HepG2 (cell line): Measurements from ENCODE around the gene TMEM269. TPM values are rescaled to one million over a fixed set of nuclear protein-coding genes. Genes with fewer than 3 reads are reported as not detected.

Experiments used
- ATAC-seq: fragments of 200-7000 bp; cut with Tn5 transposase; 3 replicates; pipeline ENCODE4 v1.9.1; 2020; ENCODE audit warnings: mild to moderate bottlenecking, moderate library complexity
- BruUV-seq: library from RNA; stranded (reverse); fragments of 400-500 nt; replicated peaks from 2 replicates; lab custom pipeline; 2021; lab: Mats Ljungman, UMichigan
- CTCF ChIA-PET: fragments of 300-600 bp; formaldehyde crosslinking; extraction: SDS; loops from one replicate; lab custom pipeline; 2021; ENCODE audit warnings: low total read pairs, inconsistent platforms, low intra/inter-chr PET ratio; lab: Yijun Ruan, JAX
- POLR2A ChIA-PET: fragments of 350-600 bp; sonication (Branson Sonifier 250); formaldehyde crosslinking; loops from one replicate; lab custom pipeline; 2020; ENCODE audit warnings: antibody characterized with exemption, inconsistent platforms; lab: Yijun Ruan, JAX
- DNase-seq: peaks from one replicate; pipeline ENCODE4 v3.0.0-alpha.2; 2015; ENCODE audit warnings: low spot score
- FAIRE-seq: peaks from 3 replicates; lab custom pipeline; 2011; peaks lifted over from hg19 to GRCh38; lab: Jason Lieb, UNC
- H2AFZ ChIP-seq: one replicate; pipeline ENCODE4 v1.6.1; 2011; ENCODE audit warnings: low read length, inconsistent platforms
- H3K27ac ChIP-seq: fragments of 300-600 bp; 3 replicates; pipeline ENCODE4 v1.8.0; 2011; ENCODE audit warnings: mixed run types, mild to moderate bottlenecking, mixed read lengths, low read length, inconsistent platforms; ENCODE audit not compliant: insufficient read depth; ENCODE audit errors: extremely low read length
- H3K27me3 ChIP-seq, 2 experiments: fragments of 200-600 bp in 1 of 2; 2 replicates in 1 of 2; 3 replicates in 1 of 2; pipeline versions ENCODE4 v1.6.0 to v1.8.0; 2011; ENCODE audit warnings: low read length in 2 of 2, mild to moderate bottlenecking in 2 of 2, moderate library complexity in 2 of 2, inconsistent platforms in 1 of 2; ENCODE audit not compliant: insufficient read depth in 2 of 2, control insufficient read depth in 1 of 2
- H3K36me3 ChIP-seq, 2 experiments: fragments of 200-600 bp in 1 of 2; replicated peaks in 1 of 2; 2 replicates in 1 of 2; 3 replicates in 1 of 2; pipeline versions ENCODE4 v1.5.1 to v1.8.0; 2011; ENCODE audit warnings: low read length in 2 of 2, inconsistent platforms in 1 of 2; ENCODE audit not compliant: insufficient read depth in 2 of 2, control insufficient read depth in 1 of 2
- H3K4me1 ChIP-seq: 2 replicates; pipeline ENCODE4 v1.5.1; 2012; ENCODE audit warnings: low read length, inconsistent platforms; ENCODE audit not compliant: insufficient read depth
- H3K4me2 ChIP-seq: 2 replicates; pipeline ENCODE4 v1.6.0; 2011; ENCODE audit warnings: low read depth, low read length, inconsistent platforms
- H3K4me3 ChIP-seq, 3 experiments: fragments of 200-600 bp in 1 of 3; sonication (generic), shearing (Covaris generic) in 1 of 3; replicated peaks in 1 of 3; 2 replicates each; pipeline ENCODE4 v1.5.1; 2011 to 2016; ENCODE audit warnings: low read length in 3 of 3, inconsistent platforms in 2 of 3, low read depth in 2 of 3, mild to moderate bottlenecking in 2 of 3, control low read depth in 1 of 3, mixed read lengths in 1 of 3; ENCODE audit not compliant: insufficient read depth in 1 of 3
- H3K79me2 ChIP-seq: one replicate; pipeline ENCODE4 v1.6.1; 2011; ENCODE audit warnings: low read length, inconsistent platforms; ENCODE audit not compliant: insufficient read depth
- H3K9ac ChIP-seq: 2 replicates; pipeline ENCODE4 v1.6.0; 2011; ENCODE audit warnings: mild to moderate bottlenecking, low read depth, low read length, inconsistent platforms; ENCODE audit not compliant: insufficient read depth
- H3K9me3 ChIP-seq: 2 replicates; pipeline ENCODE4 v1.5.1; 2012; ENCODE audit warnings: mild to moderate bottlenecking, low read length
- H4K20me1 ChIP-seq: 2 replicates; pipeline ENCODE4 v1.6.0; 2011; ENCODE audit warnings: inconsistent platforms, mild to moderate bottlenecking, low read length, moderate library complexity; ENCODE audit not compliant: insufficient read depth
- ARNT ChIP-seq: fragments of 450-650 bp; IDR thresholded peaks from 2 replicates; pipeline ENCODE4 v1.6.1; 2017
- BORCS8-MEF2B ChIP-seq: sonication (generic); formaldehyde crosslinking; IDR thresholded peaks from 2 replicates; pipeline ENCODE4 v1.8.0; 2022; ENCODE audit warnings: mild to moderate bottlenecking, missing genetic modification reagents
- GABPA ChIP-seq, 2 experiments: IDR thresholded peaks; 2 replicates each; pipeline ENCODE4 v1.6.1; 2011 to 2016; ENCODE audit warnings: low read depth in 2 of 2, low read length in 1 of 2, missing biosample characterization in 1 of 2, missing genetic modification characterization in 1 of 2
- KMT2B ChIP-seq: IDR thresholded peaks from 2 replicates; pipeline ENCODE4 v1.6.1; 2016; ENCODE audit warnings: missing genetic modification reagents, missing compliant biosample characterization
- MAFF ChIP-seq: IDR thresholded peaks from 2 replicates; pipeline ENCODE4 v1.6.1; 2011; ENCODE audit warnings: low read depth, low read length, improper control_type of control experiment
- MAFK ChIP-seq, 2 experiments: IDR thresholded peaks in 1 of 2; conservative IDR thresholded peaks in 1 of 2; 2 replicates each; pipeline ENCODE4 v1.6.1; 2011; ENCODE audit warnings: improper control_type of control experiment in 2 of 2, low read length in 2 of 2
- MTERF4 ChIP-seq: sonication (generic); formaldehyde crosslinking; IDR thresholded peaks from 2 replicates; pipeline ENCODE4 v1.8.0; 2023; ENCODE audit warnings: mild to moderate bottlenecking, missing genetic modification reagents
- NBN ChIP-seq: fragments of 450-650 bp; conservative IDR thresholded peaks from 2 replicates; pipeline ENCODE4 v1.6.1; 2017
- SAFB2 ChIP-seq: sonication (generic); formaldehyde crosslinking; IDR thresholded peaks from 2 replicates; pipeline ENCODE4 v1.5.1; 2020; ENCODE audit warnings: missing genetic modification reagents, low read depth, mild to moderate bottlenecking, borderline replicate concordance
- YEATS2 ChIP-seq: sonication (generic); formaldehyde crosslinking; IDR thresholded peaks from 2 replicates; pipeline ENCODE4 v1.4.0; 2020; ENCODE audit warnings: missing genetic modification reagents, borderline replicate concordance
- ZFP36L1 ChIP-seq: sonication (generic); formaldehyde crosslinking; IDR thresholded peaks from 2 replicates; pipeline ENCODE4 v1.8.0; 2022; ENCODE audit warnings: mild to moderate bottlenecking, missing genetic modification reagents, moderate library complexity
- ZNF441 ChIP-seq: sonication (generic); formaldehyde crosslinking; IDR thresholded peaks from 2 replicates; pipeline ENCODE4 v1.7.0; 2021; ENCODE audit warnings: missing genetic modification reagents, borderline replicate concordance
- ZNF607 ChIP-seq: sonication (generic); formaldehyde crosslinking; IDR thresholded peaks from 2 replicates; pipeline ENCODE4 v1.5.1; 2020; ENCODE audit warnings: missing genetic modification reagents, mild to moderate bottlenecking, borderline replicate concordance
- ZNF710 ChIP-seq: sonication (generic); formaldehyde crosslinking; IDR thresholded peaks from 2 replicates; pipeline ENCODE4 v1.5.0; 2020; ENCODE audit warnings: mild to moderate bottlenecking, missing genetic modification reagents, borderline replicate concordance
- ZNF788 ChIP-seq: sonication (generic); formaldehyde crosslinking; IDR thresholded peaks from 2 replicates; pipeline ENCODE4 v1.5.0; 2020; ENCODE audit warnings: mild to moderate bottlenecking, missing genetic modification reagents, borderline replicate concordance
- WGBS: methylation state at CpG from one replicate; pipeline ENCODE4 v1.1.6; 2017; ENCODE audit warnings: low lambda C conversion rate; 5-methylcytosine and 5-hydroxymethylcytosine counted together
- in situ Hi-C: cut with HindIII; loops from 2 replicates; pipeline ENCODE4 v1.10.0; 2017; ENCODE audit warnings: low pct_unique_long_range_greater_than_20kb; ENCODE audit not compliant: extremely low pct_ligation_motif_present
- intact Hi-C: fragments of 100-400 bp; cut with micrococcal nuclease; formaldehyde crosslinking; loops from one replicate; pipeline ENCODE4 v1.10.0; 2022; ENCODE audit not compliant: unreplicated experiment
- polyA plus RNA-seq, 8 experiments: library from polyadenylated mRNA; depleted of rRNA in 3 of 8; stranded (reverse) in 7 of 8; unstranded in 1 of 8; fragments of >200 nt; fragmentation: Illumina TruSeq in 4 of 8; extraction: Trizol in 4 of 8; gene quantifications; 2 replicates each; pipeline versions ENCODE4 v1.2.1 to v1.2.3, GENCODE V29; 2011 to 2016; ENCODE audit warnings: low read depth in 4 of 8, missing spikeins in 1 of 8, mixed read lengths in 1 of 8; ENCODE audit not compliant: insufficient read depth in 1 of 8
- total RNA-seq, 5 experiments: library from RNA; depleted of rRNA; stranded (reverse); fragments of >200 nt; fragmentation: Illumina TruSeq; extraction: Trizol; gene quantifications; 2 replicates each; pipeline ENCODE4 v1.2.3, GENCODE V29; 2016; ENCODE audit warnings: low read depth in 1 of 5

The TMEM269 gene
- total and polyA plus RNA-seq, 2 of the 13 experiments (the other 11 are each of a cell fraction or from before 2014, with no cell fraction given): 0.15 to 0.21 TPM

- intact Hi-C loops: no loop called here
- H3K27ac ChIP-seq: no peak overlapping the region
- FAIRE-seq: no peak
These were observed 21.8 kb downstream of the TMEM269 start for GRCh38 chr1:42806593-42806992.

More at GRCh38 chr1:42806593-42806992, 21.8 kb downstream of the TMEM269 start:
- Histone ChIP-seq H3K4me1 (no peaks in the 10 kb centered on the region), H3K9me3 (no peaks in the 10 kb centered on the region), H3K9ac (no peak overlapping the region), H3K79me2 (no peaks in the 10 kb centered on the region), H3K27me3 (no peaks in the 10 kb centered on the region; a peak in 1 of 5 replicates), H3K4me2 (no peak overlapping the region), H3K36me3 (peaks cover 2 to 4% of the 10 kb centered on the region in 2 experiments; a peak in 2 of 5 replicates), H3K4me3 (no peak overlapping the region), H4K20me1 (no peaks in the 10 kb centered on the region), H2AFZ (no peak overlapping the region)
- DNase-seq (no peak), ATAC-seq (no peak)
- no peak for TF ChIP-seq ZNF607 (CRISPR knock-in tag)
- no peak for TF ChIP-seq MTERF4 (CRISPR knock-in tag)
- no peak for TF ChIP-seq ZFP36L1
- TF ChIP-seq ZNF710: no peak
- TF ChIP-seq ZNF441: no peak
- TF ChIP-seq MAFK (conservative IDR thresholded peaks at IDR 0.05 in 1 of 2, IDR thresholded peaks at IDR 0.05 in 1 of 2; ENCODE audit: low read length in 2 of 2): no peak
- no peak for TF ChIP-seq ZNF788 (CRISPR knock-in tag)
- no peak for TF ChIP-seq GABPA (IDR thresholded peaks at IDR 0.05; ENCODE audit: low read depth, low read length)
- no peak for TF ChIP-seq GABPA (CRISPR knock-in tag; IDR thresholded peaks at IDR 0.05; ENCODE audit: low read depth)
- no peak for TF ChIP-seq KMT2B (CRISPR knock-in tag)
- TF ChIP-seq ARNT: no peak
- no peak for TF ChIP-seq SAFB2 (CRISPR knock-in tag)
- TF ChIP-seq MAFF: no peak
- no peak for TF ChIP-seq BORCS8-MEF2B
- TF ChIP-seq YEATS2 (CRISPR knock-in tag): no peak
- TF ChIP-seq NBN: no peak
- 93% methylated on average over 5 of the region's 5 CpGs for WGBS
- BruUV-seq: no TSS peak
- in situ Hi-C loops: no loop called here
- ChIA-PET CTCF (no interaction called here), POLR2A (no interaction called here)
